ENCODE data around the gene PRKG1.
"Not testable (repeated sequence)": the region's sequence is repeated elsewhere in the genome, so short reads cannot be mapped to it uniquely, and the experiment has no call there.

The PRKG1 gene

DNA sequence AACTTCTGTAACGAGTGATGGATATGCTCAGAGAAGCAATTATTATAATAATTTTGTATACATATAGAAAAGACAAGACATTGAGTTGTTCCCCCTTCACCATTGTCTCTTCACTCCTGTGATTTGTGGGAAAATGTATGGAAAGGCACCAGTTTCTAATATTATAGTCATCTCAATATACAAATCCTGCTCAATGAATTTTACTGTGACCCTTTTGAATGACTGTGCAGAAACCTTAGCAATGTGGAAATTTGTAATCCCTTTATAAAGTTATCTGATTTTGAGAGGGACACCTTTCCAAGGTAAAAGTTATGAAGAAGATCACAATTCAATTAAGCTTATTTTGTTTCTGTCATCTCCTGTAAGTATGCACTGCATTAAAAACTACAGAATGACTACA lies 1165.5 kb downstream of the PRKG1 start:
- no peak overlapping the region for H3K4me3 ChIP-seq (ENCODE audit: low read depth, low read length)
- no peak for DNase-seq (ENCODE audit: low read depth)
- TF ChIP-seq, protein P1, sequence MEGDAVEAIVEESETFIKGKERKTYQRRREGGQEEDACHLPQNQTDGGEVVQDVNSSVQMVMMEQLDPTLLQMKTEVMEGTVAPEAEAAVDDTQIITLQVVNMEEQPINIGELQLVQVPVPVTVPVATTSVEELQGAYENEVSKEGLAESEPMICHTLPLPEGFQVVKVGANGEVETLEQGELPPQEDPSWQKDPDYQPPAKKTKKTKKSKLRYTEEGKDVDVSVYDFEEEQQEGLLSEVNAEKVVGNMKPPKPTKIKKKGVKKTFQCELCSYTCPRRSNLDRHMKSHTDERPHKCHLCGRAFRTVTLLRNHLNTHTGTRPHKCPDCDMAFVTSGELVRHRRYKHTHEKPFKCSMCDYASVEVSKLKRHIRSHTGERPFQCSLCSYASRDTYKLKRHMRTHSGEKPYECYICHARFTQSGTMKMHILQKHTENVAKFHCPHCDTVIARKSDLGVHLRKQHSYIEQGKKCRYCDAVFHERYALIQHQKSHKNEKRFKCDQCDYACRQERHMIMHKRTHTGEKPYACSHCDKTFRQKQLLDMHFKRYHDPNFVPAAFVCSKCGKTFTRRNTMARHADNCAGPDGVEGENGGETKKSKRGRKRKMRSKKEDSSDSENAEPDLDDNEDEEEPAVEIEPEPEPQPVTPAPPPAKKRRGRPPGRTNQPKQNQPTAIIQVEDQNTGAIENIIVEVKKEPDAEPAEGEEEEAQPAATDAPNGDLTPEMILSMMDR (IDR thresholded peaks at IDR 0.05; ENCODE audit: insufficient read depth, low read depth, low read length, missing control alignments), result no peak

DNA sequence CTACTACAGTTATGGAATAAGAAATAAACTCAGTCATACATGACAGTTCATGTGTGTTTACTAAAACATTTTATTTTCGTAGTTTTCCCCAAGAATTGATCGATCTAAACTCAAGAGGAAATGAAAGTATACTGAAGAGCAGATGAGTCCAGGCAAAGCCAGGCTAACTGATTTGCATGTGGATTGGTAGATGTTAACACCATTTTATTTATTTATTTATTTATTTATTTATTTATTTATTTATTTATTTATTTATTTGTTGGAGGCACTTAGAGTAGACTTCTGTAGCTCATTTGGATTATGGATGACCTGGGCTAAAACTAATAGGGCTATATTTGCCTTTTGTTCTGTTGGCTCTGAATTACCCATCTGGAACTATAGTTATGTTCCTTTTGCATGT lies 1171.3 kb downstream of the PRKG1 start:
- no peak for DNase-seq (ENCODE audit: low read depth)
- TF ChIP-seq, protein P1 (IDR thresholded peaks at IDR 0.05; ENCODE audit: insufficient read depth, low read depth, low read length, missing control alignments), result no peak
- H3K4me3 ChIP-seq (ENCODE audit: low read depth, low read length), result no peak overlapping the region

DNA sequence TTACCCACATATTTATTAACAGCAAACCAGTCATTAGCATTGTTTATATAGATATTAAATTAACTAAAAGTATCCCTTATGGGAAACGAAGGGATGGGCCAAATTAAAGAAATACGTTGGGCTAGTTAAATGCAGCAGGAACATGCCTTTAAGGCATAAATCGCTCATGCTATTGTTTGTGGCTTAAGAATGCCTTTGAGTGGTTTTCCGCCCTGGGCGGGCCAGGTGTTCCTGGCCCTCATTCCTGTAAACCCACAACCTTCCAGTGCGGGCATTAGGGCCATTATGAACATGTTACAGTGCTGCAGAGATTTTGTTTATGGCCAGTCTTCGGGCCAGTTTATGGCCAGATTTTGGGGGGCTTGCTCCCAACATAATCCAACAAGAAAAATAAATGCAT lies 1173.6 kb downstream of the PRKG1 start:
- not testable (repeated sequence) for H3K4me3 ChIP-seq (ENCODE audit: low read depth, low read length)

DNA sequence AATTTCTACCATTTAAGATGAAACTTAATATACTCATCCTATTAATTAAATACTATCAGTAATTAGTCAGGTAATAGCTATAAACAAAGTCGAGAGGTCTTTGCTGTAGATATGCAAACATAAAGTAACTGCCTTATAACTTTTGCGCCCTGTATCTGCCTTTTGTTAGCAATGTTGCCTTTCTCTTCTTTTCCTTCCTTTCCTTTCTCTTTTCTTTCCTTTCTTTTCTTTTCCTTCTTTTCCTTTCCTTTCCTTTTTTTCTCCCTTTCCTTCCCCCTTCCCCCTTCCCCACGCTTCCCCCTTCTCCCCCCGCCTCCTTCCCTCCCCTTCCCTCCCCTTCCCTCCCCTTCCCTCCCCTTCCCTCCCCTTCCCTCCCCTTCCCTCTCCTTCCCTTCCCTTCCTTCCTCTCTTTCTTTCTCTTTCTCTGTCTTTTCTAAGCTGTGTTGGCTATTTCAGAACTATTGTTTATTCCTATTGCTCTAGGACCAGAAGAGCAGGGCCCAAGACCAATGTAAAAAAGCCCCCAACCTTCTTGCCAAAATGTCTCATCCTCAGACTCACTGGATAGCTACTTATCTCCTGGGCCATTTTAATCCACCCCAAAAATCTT lies 1174.5 kb downstream of the PRKG1 start:
- no peak overlapping the region for H3K4me3 ChIP-seq (ENCODE audit: low read depth, low read length)
- TF ChIP-seq, protein P1 (IDR thresholded peaks at IDR 0.05; ENCODE audit: insufficient read depth, low read depth, low read length, missing control alignments), result no peak
- no peak for DNase-seq (ENCODE audit: low read depth)

More for the DNA sequence above, 1173.6 kb downstream of the PRKG1 start:
- DNase-seq (ENCODE audit: low read depth), result not testable (repeated sequence)

DNA sequence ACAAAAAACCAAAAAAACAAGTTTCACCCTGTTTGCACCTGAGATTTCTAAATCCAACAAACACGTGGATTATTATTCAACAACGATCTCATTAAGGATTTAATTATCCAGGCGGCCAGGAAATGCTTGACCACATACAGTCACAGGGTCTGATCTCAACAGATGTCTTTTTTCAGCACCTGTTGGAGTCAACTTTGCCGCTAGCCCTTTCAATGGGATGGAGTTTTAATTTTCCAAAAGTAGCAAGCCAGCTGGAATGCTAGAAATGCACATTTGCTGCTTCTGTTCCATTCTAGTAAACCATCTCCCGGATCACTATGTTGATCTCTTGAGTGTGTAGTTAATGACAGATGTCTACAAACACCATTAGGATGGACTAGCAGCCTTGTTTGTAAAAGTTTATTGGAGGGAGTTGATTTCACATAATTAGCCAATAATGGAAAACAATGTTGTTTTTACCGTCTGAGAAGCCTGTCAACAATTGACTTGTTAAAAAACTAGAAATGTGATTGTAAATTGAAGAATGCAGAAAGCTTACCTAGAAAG lies 1175.6 kb downstream of the PRKG1 start:
- no peak for DNase-seq (ENCODE audit: low read depth)
- TF ChIP-seq, protein P1 (IDR thresholded peaks at IDR 0.05; ENCODE audit: insufficient read depth, low read depth, low read length, missing control alignments), result no peak

DNA sequence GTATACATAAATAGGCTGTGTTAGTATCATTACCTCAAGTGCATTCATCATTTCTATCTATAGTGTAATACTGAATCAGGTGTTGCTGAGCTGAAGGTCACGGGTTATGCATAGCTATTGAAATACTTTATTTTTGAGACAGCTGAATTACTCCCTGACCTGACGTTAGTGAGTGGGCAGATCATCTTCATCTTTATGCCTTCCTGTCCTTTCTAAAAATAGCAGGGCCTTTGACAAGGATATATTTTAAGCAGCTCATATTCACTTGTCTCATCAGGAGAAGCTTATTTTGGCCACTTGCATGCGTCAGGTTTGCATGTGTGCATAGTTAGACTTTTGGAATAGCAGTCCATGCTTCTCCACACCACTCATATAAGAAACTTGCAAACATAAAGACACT lies 1176.2 kb downstream of the PRKG1 start:
- TF ChIP-seq, protein P1 (IDR thresholded peaks at IDR 0.05; ENCODE audit: insufficient read depth, low read depth, low read length, missing control alignments), result no peak
- H3K4me3 ChIP-seq (ENCODE audit: low read depth, low read length), result no peak overlapping the region
- DNase-seq (ENCODE audit: low read depth), result no peak

More for the DNA sequence above, 1175.6 kb downstream of the PRKG1 start:
- H3K4me3 ChIP-seq (ENCODE audit: low read depth, low read length), result no peak overlapping the region

DNA sequence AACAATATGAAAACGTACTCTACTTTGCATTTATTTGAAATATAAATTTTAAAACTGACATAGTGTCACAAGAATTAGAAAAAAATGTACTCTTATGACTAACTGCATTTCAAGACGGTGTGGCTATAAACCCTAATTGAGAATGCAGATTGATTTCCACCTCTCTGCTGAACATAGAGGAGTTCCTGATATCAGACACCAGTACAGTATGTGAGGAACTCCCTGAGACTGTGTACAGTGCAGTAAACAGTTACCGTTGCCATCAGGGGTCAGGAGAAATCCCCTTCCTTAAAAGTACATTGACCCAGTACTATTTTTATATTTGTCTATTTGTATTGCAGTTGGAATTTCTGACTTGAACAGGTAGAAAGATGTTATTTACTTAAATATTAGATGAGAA lies 1178.0 kb downstream of the PRKG1 start:
- no peak overlapping the region for H3K4me3 ChIP-seq (ENCODE audit: low read depth, low read length)
- TF ChIP-seq, protein P1 (IDR thresholded peaks at IDR 0.05; ENCODE audit: insufficient read depth, low read depth, low read length, missing control alignments), result no peak
- DNase-seq (ENCODE audit: low read depth), result no peak
